H1 (cell line): ENCODE measurements around the gene EOLA1. TPM values are rescaled to one million over a fixed set of nuclear protein-coding genes. Genes with fewer than 3 reads are reported as not detected.

ENCODE experiments used
- CTCF ChIA-PET: fragments of 300-600 bp; sonication (Branson Sonifier 250); formaldehyde crosslinking; loops from one replicate; lab custom pipeline; 2021; ENCODE audit not compliant: partially characterized antibody; lab: Charles Lee
- POLR2A ChIA-PET: fragments of 300-600 bp; sonication (Branson Sonifier 250); formaldehyde crosslinking; loops from one replicate; lab custom pipeline; 2021; ENCODE audit warnings: inconsistent platforms; ENCODE audit not compliant: partially characterized antibody; lab: Charles Lee
- DNase-seq, 2 experiments: peaks; one replicate each; pipeline versions ENCODE4 v3.0.0 to v3.0.0-alpha.2; 2010 to 2022; ENCODE audit warnings: low spot score in 2 of 2, low read depth in 1 of 2, mixed read lengths in 1 of 2
- FAIRE-seq: peaks from 2 replicates; lab custom pipeline; 2011; peaks lifted over from hg19 to GRCh38; lab: Jason Lieb, UNC
- H2AFZ ChIP-seq: 2 replicates; pipeline ENCODE4 v1.8.1; 2012; ENCODE audit warnings: low read length, inconsistent platforms
- H2AK5ac ChIP-seq: 2 replicates; pipeline ENCODE4 v1.6.1; 2013; ENCODE audit warnings: low read depth, low read length
- H2BK120ac ChIP-seq: replicated peaks from 2 replicates; pipeline ENCODE3; 2013; ENCODE audit warnings: low read depth, low read length, inconsistent platforms
- H2BK12ac ChIP-seq: 2 replicates; pipeline ENCODE4 v1.6.1; 2013; ENCODE audit warnings: low read depth, low read length
- H2BK15ac ChIP-seq: 2 replicates; pipeline ENCODE4 v1.6.1; 2013; ENCODE audit warnings: low read length
- H2BK20ac ChIP-seq: 2 replicates; pipeline ENCODE4 v1.6.1; 2013; ENCODE audit warnings: low read length
- H2BK5ac ChIP-seq: 2 replicates; pipeline ENCODE4 v1.6.1; 2013; ENCODE audit warnings: low read depth, low read length
- H3K14ac ChIP-seq: 2 replicates; pipeline ENCODE4 v1.6.1; 2013; ENCODE audit warnings: inconsistent platforms; ENCODE audit not compliant: insufficient read length
- H3K18ac ChIP-seq: 2 replicates; pipeline ENCODE4 v1.6.1; 2013; ENCODE audit warnings: low read length; ENCODE audit errors: extremely low read depth
- H3K23ac ChIP-seq: 2 replicates; pipeline ENCODE4 v1.6.1; 2013; ENCODE audit warnings: inconsistent platforms; ENCODE audit not compliant: insufficient read length
- H3K23me2 ChIP-seq: 2 replicates; pipeline ENCODE4 v1.6.1; 2013; ENCODE audit warnings: low read depth, low read length
- H3K27ac ChIP-seq: 2 replicates; pipeline ENCODE4 v1.6.1; 2011; ENCODE audit warnings: low read depth, low read length, inconsistent platforms
- H3K27me3 ChIP-seq, 4 experiments: replicated peaks in 1 of 4; 1 replicate in 1 of 4; 2 replicates in 3 of 4; pipeline versions ENCODE4 v1.6.1 to v1.8.1; 2011 to 2013; ENCODE audit warnings: low read length in 3 of 4, mild to moderate bottlenecking in 3 of 4, inconsistent platforms in 2 of 4, mixed read lengths in 2 of 4, moderate library complexity in 1 of 4; ENCODE audit not compliant: control insufficient read depth in 3 of 4, insufficient read depth in 3 of 4; ENCODE audit errors: extremely low read depth in 1 of 4
- H3K36me3 ChIP-seq, 4 experiments: 2 replicates each; pipeline versions ENCODE4 v1.6.1 to v1.8.1; 2011 to 2013; ENCODE audit warnings: mild to moderate bottlenecking in 4 of 4, low read length in 3 of 4, moderate library complexity in 2 of 4, control low read depth in 1 of 4, inconsistent platforms in 1 of 4; ENCODE audit not compliant: insufficient read depth in 4 of 4, control insufficient read depth in 2 of 4
- H3K4ac ChIP-seq: replicated peaks from 2 replicates; pipeline ENCODE3; 2013; ENCODE audit warnings: low read length, low read depth, mixed read lengths, inconsistent platforms; ENCODE audit not compliant: insufficient read length
- H3K4me1 ChIP-seq, 4 experiments: replicated peaks in 1 of 4; 1 replicate in 1 of 4; 2 replicates in 3 of 4; pipeline versions ENCODE4 v1.6.1 to v1.8.1; 2011 to 2013; ENCODE audit warnings: low read length in 3 of 4, inconsistent platforms in 2 of 4, mixed read lengths in 1 of 4; ENCODE audit not compliant: insufficient read depth in 4 of 4, control insufficient read depth in 3 of 4
- H3K4me2 ChIP-seq, 2 experiments: 2 replicates each; pipeline versions ENCODE4 v1.6.1 to v1.8.1; 2011 to 2013; ENCODE audit warnings: low read depth in 2 of 2, low read length in 2 of 2, control low read depth in 1 of 2, inconsistent platforms in 1 of 2, mild to moderate bottlenecking in 1 of 2; ENCODE audit not compliant: insufficient read depth in 1 of 2
- H3K4me3 ChIP-seq, 4 experiments: fragments of 200-600, 300-600 bp in 1 of 4; sonication (generic), shearing (Covaris generic), sonication (Bioruptor Twin) in 1 of 4; 2 replicates each; pipeline versions ENCODE4 v1.5.1 to v1.8.1; 2011 to 2016; ENCODE audit warnings: low read length in 4 of 4, low read depth in 3 of 4, control low read depth in 2 of 4, inconsistent platforms in 2 of 4, mild to moderate bottlenecking in 2 of 4, mixed read lengths in 1 of 4, moderate library complexity in 1 of 4; ENCODE audit not compliant: insufficient read depth in 2 of 4; ENCODE audit errors: extremely low read depth in 1 of 4
- H3K56ac ChIP-seq: replicated peaks from 2 replicates; pipeline ENCODE3; 2013; ENCODE audit warnings: low read depth, mild to moderate bottlenecking, mixed read lengths, low read length, inconsistent platforms; ENCODE audit not compliant: insufficient read length
- H3K79me1 ChIP-seq: 2 replicates; pipeline ENCODE4 v1.6.1; 2013; ENCODE audit warnings: low read depth, low read length, control low read depth
- H3K79me2 ChIP-seq, 2 experiments: 2 replicates each; pipeline versions ENCODE4 v1.6.1 to v1.8.1; 2012 to 2013; ENCODE audit warnings: low read length in 2 of 2, mild to moderate bottlenecking in 2 of 2, inconsistent platforms in 1 of 2; ENCODE audit not compliant: insufficient read depth in 2 of 2, control insufficient read depth in 1 of 2
- H3K9ac ChIP-seq, 4 experiments: replicated peaks in 1 of 4; 1 replicate in 1 of 4; 2 replicates in 3 of 4; pipeline versions ENCODE4 v1.6.1 to v1.8.1; 2011 to 2013; ENCODE audit warnings: low read depth in 3 of 4, low read length in 3 of 4, control low read depth in 2 of 4, mild to moderate bottlenecking in 2 of 4, moderate library complexity in 2 of 4, inconsistent platforms in 1 of 4; ENCODE audit errors: extremely low read depth in 1 of 4
- H3K9me3 ChIP-seq, 2 experiments: 2 replicates each; pipeline versions ENCODE4 v1.6.1 to v1.8.1; 2012 to 2013; ENCODE audit warnings: mild to moderate bottlenecking in 2 of 2, moderate library complexity in 2 of 2, control low read depth in 1 of 2, inconsistent platforms in 1 of 2, low read depth in 1 of 2, low read length in 1 of 2, mixed read lengths in 1 of 2; ENCODE audit not compliant: insufficient read depth in 2 of 2
- H4K20me1 ChIP-seq, 2 experiments: replicated peaks in 1 of 2; 2 replicates each; pipeline versions ENCODE3 to v1.8.1; 2011 to 2013; ENCODE audit warnings: inconsistent platforms in 2 of 2, low read length in 2 of 2, mild to moderate bottlenecking in 1 of 2; ENCODE audit not compliant: insufficient read depth in 2 of 2, control insufficient read depth in 1 of 2
- H4K5ac ChIP-seq: 2 replicates; pipeline ENCODE4 v1.6.1; 2013; ENCODE audit warnings: low read length, low read depth, mixed read lengths, inconsistent platforms; ENCODE audit not compliant: insufficient read length
- H4K8ac ChIP-seq: 2 replicates; pipeline ENCODE4 v1.8.0; 2013; ENCODE audit warnings: mild to moderate bottlenecking, moderate library complexity, low read length, inconsistent platforms; ENCODE audit not compliant: insufficient read depth; ENCODE audit errors: extremely low read depth
- H4K91ac ChIP-seq: replicated peaks from 2 replicates; pipeline ENCODE3; 2013; ENCODE audit warnings: low read length, mixed read lengths, inconsistent platforms; ENCODE audit not compliant: insufficient read length
- ATF3 ChIP-seq: IDR thresholded peaks from 2 replicates; pipeline ENCODE4 v1.6.1; 2011; ENCODE audit warnings: low read depth, mild to moderate bottlenecking, low read length; ENCODE audit not compliant: insufficient read depth
- CBX8 ChIP-seq: fragments of 300-800, 300-1000 bp; sonication (generic); IDR thresholded peaks from 2 replicates; pipeline ENCODE4 v1.7.1; 2016; ENCODE audit warnings: low read depth, low read length, borderline replicate concordance
- JUN ChIP-seq: IDR thresholded peaks from 2 replicates; pipeline ENCODE4 v1.6.1; 2011; ENCODE audit warnings: low read depth, mild to moderate bottlenecking, improper control_type of control experiment, low read length
- JUND ChIP-seq: IDR thresholded peaks from 2 replicates; pipeline ENCODE4 v1.6.1; 2011; ENCODE audit warnings: mild to moderate bottlenecking, improper control_type of control experiment, low read length
- KDM4A ChIP-seq: IDR thresholded peaks from one replicate; pipeline ENCODE4 v1.7.1; 2012; ENCODE audit warnings: low read depth, mild to moderate bottlenecking, moderate library complexity, low read length, inconsistent platforms; ENCODE audit not compliant: severe bottlenecking
- KDM5A ChIP-seq: fragments of 200-600 bp; IDR thresholded peaks from 2 replicates; pipeline ENCODE4 v1.7.1; 2012; ENCODE audit warnings: mild to moderate bottlenecking, low read length, inconsistent platforms, mixed read lengths
- NRF1 ChIP-seq: IDR thresholded peaks from 2 replicates; pipeline ENCODE4 v1.6.1; 2011; ENCODE audit warnings: mild to moderate bottlenecking, low read depth, low read length, improper control_type of control experiment
- POLR2A ChIP-seq, 2 experiments: IDR thresholded peaks; 1 replicate in 1 of 2; 2 replicates in 1 of 2; pipeline ENCODE4 v1.6.1; 2011; ENCODE audit warnings: low read depth in 2 of 2, low read length in 2 of 2, mild to moderate bottlenecking in 2 of 2; ENCODE audit errors: control extremely low read depth in 1 of 2
- SIX5 ChIP-seq: IDR thresholded peaks from 2 replicates; pipeline ENCODE4 v1.6.1; 2011; ENCODE audit warnings: mild to moderate bottlenecking, low read depth, low read length
- SP1 ChIP-seq: IDR thresholded peaks from 2 replicates; pipeline ENCODE4 v1.6.1; 2011; ENCODE audit warnings: low read depth, low read length
- SP4 ChIP-seq: IDR thresholded peaks from 2 replicates; pipeline ENCODE4 v1.6.1; 2012; ENCODE audit warnings: low read length, inconsistent platforms
- WGBS, 2 experiments: shearing (Covaris generic) in 1 of 2; methylation state at CpG; one replicate each; pipeline versions ENCODE4 v1.1.6 to v1.1.7; 2013 to 2015; ENCODE audit warnings: low lambda C conversion rate in 2 of 2, mixed read lengths in 2 of 2, inconsistent platforms in 1 of 2, low coverage in 1 of 2, missing lambda C conversion rate in 1 of 2; ENCODE audit not compliant: insufficient replicate concordance in 2 of 2, insufficient coverage in 1 of 2, insufficient read length in 1 of 2; ENCODE audit errors: extremely low coverage in 1 of 2, missing lambda C conversion rate in 1 of 2; 5-methylcytosine and 5-hydroxymethylcytosine counted together
- polyA plus RNA-seq, 7 experiments: library from polyadenylated mRNA; depleted of rRNA in 3 of 7; stranded (reverse) in 5 of 7; unstranded in 2 of 7; fragments of >200 nt in 5 of 7; fragments of 200-250 nt in 2 of 7; gene quantifications; 1 replicate in 5 of 7; 2 replicates in 1 of 7; 4 replicates in 1 of 7; pipeline versions ENCODE4 v1.2.1 to v1.2.3, GENCODE V29; 2011 to 2013; ENCODE audit warnings: missing spikeins in 2 of 7, mixed read lengths in 2 of 7
- total RNA-seq: library from RNA; stranded (reverse); fragmentation: NEBNext Ultra II Directional; extraction: Animal tissue kit (Norgen Biotek cat#: 25700); gene quantifications from 2 replicates; pipeline ENCODE4 v1.2.1, GENCODE V29; 2021

EOLA1 gene
- total and polyA plus RNA-seq, 2 of the 8 experiments (the other 6 are each of a cell fraction or from before 2014, with no cell fraction given): 5.4 to 7.6 TPM

- H3K27ac ChIP-seq: no peak overlapping the region
- no peak overlapping the region for H4K8ac ChIP-seq
- H2AK5ac ChIP-seq: no peak overlapping the region
- CTCF ChIA-PET: interaction anchor here (1.4 kb wide), 1 partner anchor 11 kb away, joined by 3 read pairs; the partner anchor contains the start of gene IDS
- no peak overlapping the region for H2BK12ac ChIP-seq
- H2BK120ac ChIP-seq: no peak overlapping the region
- H3K4me1 ChIP-seq: peaks cover 0 to 3% (median 1%) of the 10 kb centered on the region in 4 experiments; a peak in 3 of 7 replicates
- H4K91ac ChIP-seq: no peak overlapping the region
- H4K5ac ChIP-seq: no peak overlapping the region
- no peaks in the 10 kb centered on the region for H3K27me3 ChIP-seq
- no peak for DNase-seq
- no peak overlapping the region for H2AFZ ChIP-seq
- H3K79me1 ChIP-seq: no peaks in the 10 kb centered on the region
- no peaks in the 10 kb centered on the region for H3K9me3 ChIP-seq
- H3K79me2 ChIP-seq: no peaks in the 10 kb centered on the region
- H3K36me3 ChIP-seq: no peaks in the 10 kb centered on the region
- H3K4me3 ChIP-seq: no peak overlapping the region
- WGBS, 2 experiments: 63% methylated on average over 4 of the region's 4 CpGs; no CpG with 5 or more reads in 1 of the 2 experiments
- no peak overlapping the region for H3K56ac ChIP-seq
- no peak overlapping the region for H3K9ac ChIP-seq
- no peak overlapping the region for H2BK20ac ChIP-seq
- no peaks in the 10 kb centered on the region for H3K23me2 ChIP-seq
- no peak for TF ChIP-seq SIX5
- no peak for TF ChIP-seq JUN
- TF ChIP-seq SP4: no peak
- TF ChIP-seq NRF1: no peak
- TF ChIP-seq CBX8: no peak
- no peak for TF ChIP-seq KDM5A
- TF ChIP-seq ATF3: no peak
- no peak for TF ChIP-seq POLR2A (IDR thresholded peaks at IDR 0.05; ENCODE audit: control extremely low read depth in 1 of 2, low read depth in 2 of 2, low read length in 2 of 2)
- no peak for TF ChIP-seq KDM4A
- TF ChIP-seq JUND: no peak
- TF ChIP-seq SP1: no peak
- TF ChIP-seq, all 59 proteins: peak for 0
- Histone ChIP-seq H3K4me2 (no peak overlapping the region), H3K14ac (no peak overlapping the region), H2BK15ac (no peak overlapping the region), H3K23ac (no peak overlapping the region), H4K20me1 (no peaks in the 10 kb centered on the region), H3K18ac (no peak overlapping the region; the same call in 1 of the 2 replicates), H2BK5ac (no peak overlapping the region), H3K4ac (no peak overlapping the region)
- no peak for FAIRE-seq
- POLR2A ChIA-PET: no interaction called here
These were observed 24.7 kb upstream of the EOLA1 start for GRCh38 chrX:149515954-149516602.
